GM18520 (cell line): ENCODE results near the gene HAVCR1.
"Not testable (repeated sequence)": the region's sequence is repeated elsewhere in the genome, so short reads cannot be mapped to it uniquely, and the experiment has no call there.

Experiments
- ATAC-seq: cut with Tn5 transposase; IDR thresholded peaks from one replicate; pipeline ENCODE4 v1.9.1; 2021; ENCODE audit not compliant: unreplicated experiment

HAVCR1 gene

GRCh38 chr5:157051604-157052245 is 7.2 kb downstream of the HAVCR1 start:
- no peak for ATAC-seq

- ATAC-seq: no peak
Observed at GRCh38 chr5:157050050-157050449, 8.9 kb downstream of the HAVCR1 start.

- no peak for ATAC-seq
Observed at GRCh38 chr5:157049605-157050004, 9.3 kb downstream of the HAVCR1 start.

- ATAC-seq: peak; percentile 80
Observed at GRCh38 chr5:157047898-157048297, 11.0 kb downstream of the HAVCR1 start.

GRCh38 chr5:157047016-157047415 is 11.9 kb downstream of the HAVCR1 start:
- not testable (repeated sequence) for ATAC-seq

- peak; percentile 37 for ATAC-seq
Observed at GRCh38 chr5:157046041-157046440, 12.9 kb downstream of the HAVCR1 start.

- ATAC-seq: no peak
Observed at GRCh38 chr5:157045601-157046000, 13.3 kb downstream of the HAVCR1 start.

- ATAC-seq: no peak
Observed at GRCh38 chr5:157038568-157039187, 20.2 kb downstream of the HAVCR1 start.

GRCh38 chr5:157034106-157035072 is 24.5 kb downstream of the HAVCR1 start:
- not testable (repeated sequence) for ATAC-seq

GRCh38 chr5:157033071-157033583 is 25.8 kb downstream of the HAVCR1 start:
- ATAC-seq: no peak

GRCh38 chr5:157030692-157031091 is 28.2 kb downstream of the HAVCR1 start:
- peak; percentile 38 for ATAC-seq

GRCh38 chr5:157029457-157029856 is 29.5 kb downstream of the HAVCR1 start:
- no peak for ATAC-seq

- ATAC-seq: peak; percentile 86
Observed at GRCh38 chr5:157027663-157028062, 31.3 kb downstream of the HAVCR1 start.

- no peak for ATAC-seq
Observed at GRCh38 chr5:157026789-157027424, 32.0 kb downstream of the HAVCR1 start.

GRCh38 chr5:157025093-157025698 is 33.7 kb downstream of the HAVCR1 start:
- ATAC-seq: peak; percentile 46

GRCh38 chr5:157024208-157024959 is 34.5 kb downstream of the HAVCR1 start:
- no peak for ATAC-seq

GRCh38 chr5:157022024-157022423 is 36.9 kb downstream of the HAVCR1 start:
- ATAC-seq: no peak

GRCh38 chr5:157020511-157021222 is 38.2 kb downstream of the HAVCR1 start:
- no peak for ATAC-seq

GRCh38 chr5:157020002-157020401 is 38.9 kb downstream of the HAVCR1 start:
- ATAC-seq: no peak
